ENCODE measurements around the gene DLG2. TPM values are rescaled to one million over a fixed set of nuclear protein-coding genes. Genes with fewer than 3 reads are reported as not detected.
A peak's percentile ranks its signal among the peaks of the same experiment; 100 is the strongest.

The DLG2 gene
- total and polyA plus RNA-seq, 2 of the 4 experiments (the other 2 are of a cell fraction) = 0.31 to 0.36 TPM

DNA sequence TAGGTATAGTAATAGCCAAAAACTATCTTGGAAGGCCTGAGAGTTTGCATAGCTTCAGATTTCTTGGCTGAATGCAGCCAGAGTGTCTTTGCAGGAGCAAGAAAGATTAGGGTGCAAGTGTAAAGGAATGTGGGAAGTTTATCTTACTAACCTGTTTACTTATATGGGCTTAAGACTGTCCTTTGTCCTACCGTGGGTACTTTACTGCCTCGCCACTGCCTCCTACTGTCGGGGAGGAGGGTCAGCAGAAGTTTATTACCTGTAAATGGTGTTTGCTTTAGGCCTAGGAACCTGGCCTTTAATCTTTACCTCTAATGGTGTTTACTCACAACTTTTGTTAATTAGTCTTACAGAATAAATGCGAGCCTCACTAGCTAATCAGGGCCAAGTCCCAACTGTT lies 633.8 kb downstream of the DLG2 start:
- Histone ChIP-seq H3K4me3 (ENCODE audit: insufficient read depth, low read depth, low read length) (no peak overlapping the region), H3K23ac (ENCODE audit: low read depth, low read length) (no peak overlapping the region), H3K79me1 (ENCODE audit: low read depth in 1 of 2, low read length in 2 of 2) (no peaks in the 10 kb centered on the region), H3K4me2 (ENCODE audit: low read depth, low read length) (no peak overlapping the region), H3K18ac (ENCODE audit: low read depth, low read length) (no peak overlapping the region), H2BK20ac (ENCODE audit: low read depth, low read length) (no peak overlapping the region), H4K8ac (ENCODE audit: low read depth in 2 of 2, low read length in 2 of 2) (no peak overlapping the region), H4K5ac (ENCODE audit: low read depth, low read length) (no peak overlapping the region), H3K27me3 (ENCODE audit: control insufficient read depth, insufficient read depth, low read length) (no peaks in the 10 kb centered on the region), H3K27ac (ENCODE audit: insufficient read depth, low read length) (no peak overlapping the region), H3K56ac (ENCODE audit: extremely low read depth, insufficient read depth, low read length) (no peak overlapping the region), H2AK9ac (replicated peaks; ENCODE audit: low read depth, low read length, poor library complexity) (no peak overlapping the region), H2BK15ac (ENCODE audit: low read depth, low read length) (no peak overlapping the region), H3K14ac (replicated peaks; ENCODE audit: low read depth, low read length) (no peak overlapping the region), H3K9me3 (ENCODE audit: control insufficient read depth, insufficient read depth, low read length) (no peaks in the 10 kb centered on the region; the same call in 1 of the 2 replicates), H2AK5ac (ENCODE audit: low read depth, low read length) (no peak overlapping the region), H4K20me1 (ENCODE audit: insufficient read depth, low read length) (no peaks in the 10 kb centered on the region), H3K9me1 (ENCODE audit: insufficient read depth, low read length) (no peaks in the 10 kb centered on the region), H2BK120ac (ENCODE audit: low read depth, low read length) (no peak overlapping the region), H3K9ac (ENCODE audit: low read depth, low read length) (no peak overlapping the region), H2AFZ (replicated peaks; ENCODE audit: low read length, poor library complexity) (no peak overlapping the region), H3K4ac (ENCODE audit: low read depth, low read length) (no peak overlapping the region), H3K4me1 (ENCODE audit: control insufficient read depth, insufficient read depth, low read length) (no peaks in the 10 kb centered on the region), H2BK5ac (ENCODE audit: low read depth, low read length, poor library complexity, severe bottlenecking) (no peak overlapping the region), H3K36me3 (ENCODE audit: control insufficient read depth, insufficient read depth, low read length) (no peaks in the 10 kb centered on the region), H4K91ac (ENCODE audit: insufficient read depth, low read depth, low read length) (no peak overlapping the region)
- TF ChIP-seq MXI1 (IDR thresholded peaks at IDR 0.05; ENCODE audit: borderline replicate concordance, low read depth, low read length) (no peak), SMC3 (IDR thresholded peaks at IDR 0.05; ENCODE audit: low read depth, low read length) (peak; percentile 30; the same call in 1 of the 2 replicates), CEBPB (IDR thresholded peaks at IDR 0.05; ENCODE audit: low read depth, low read length) (no peak), RAD21 (IDR thresholded peaks at IDR 0.05; ENCODE audit: low read length) (peak; percentile 37)
- TF ChIP-seq, protein P1, sequence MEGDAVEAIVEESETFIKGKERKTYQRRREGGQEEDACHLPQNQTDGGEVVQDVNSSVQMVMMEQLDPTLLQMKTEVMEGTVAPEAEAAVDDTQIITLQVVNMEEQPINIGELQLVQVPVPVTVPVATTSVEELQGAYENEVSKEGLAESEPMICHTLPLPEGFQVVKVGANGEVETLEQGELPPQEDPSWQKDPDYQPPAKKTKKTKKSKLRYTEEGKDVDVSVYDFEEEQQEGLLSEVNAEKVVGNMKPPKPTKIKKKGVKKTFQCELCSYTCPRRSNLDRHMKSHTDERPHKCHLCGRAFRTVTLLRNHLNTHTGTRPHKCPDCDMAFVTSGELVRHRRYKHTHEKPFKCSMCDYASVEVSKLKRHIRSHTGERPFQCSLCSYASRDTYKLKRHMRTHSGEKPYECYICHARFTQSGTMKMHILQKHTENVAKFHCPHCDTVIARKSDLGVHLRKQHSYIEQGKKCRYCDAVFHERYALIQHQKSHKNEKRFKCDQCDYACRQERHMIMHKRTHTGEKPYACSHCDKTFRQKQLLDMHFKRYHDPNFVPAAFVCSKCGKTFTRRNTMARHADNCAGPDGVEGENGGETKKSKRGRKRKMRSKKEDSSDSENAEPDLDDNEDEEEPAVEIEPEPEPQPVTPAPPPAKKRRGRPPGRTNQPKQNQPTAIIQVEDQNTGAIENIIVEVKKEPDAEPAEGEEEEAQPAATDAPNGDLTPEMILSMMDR (conservative IDR thresholded peaks at IDR 0.05; ENCODE audit: low read depth, low read length) = peak; percentile 24; the same call in 1 of the 2 replicates
- no peak for DNase-seq
- no TSS peak for BruUV-seq (replicated peaks)
- CTCF ChIA-PET = no interaction called here
- in situ Hi-C loops (cut with MboI; ENCODE audit: low sequenced_read_pairs) (no loop called here), dilution Hi-C loops (cut with HindIII; ENCODE audit: low sequenced_read_pairs, unreplicated experiment) (no loop called here), intact Hi-C loops (cut with micrococcal nuclease) (loop anchor here (2.0 kb wide), 1 partner anchor 193 kb away; no protein-coding TSS in a partner anchor)
- no peak for ATAC-seq (ENCODE audit: low read depth)
- 40% methylated on average over 1 of the region's 4 CpGs; no CpG with 5 or more reads in 1 of the 2 experiments for WGBS, 2 experiments (ENCODE audit: extremely low coverage in 2 of 2, insufficient read length in 1 of 2)
- POLR2A ChIA-PET (ENCODE audit: unreplicated experiment) = no interaction called here

Data from IMR-90 (cell line).